Measurements from ENCODE around the gene PLD5. TPM values are rescaled to one million over a fixed set of nuclear protein-coding genes. Genes with fewer than 3 reads are reported as not detected.

Gene PLD5
- polyA plus RNA-seq, 1 experiment, result not detected

- H3K4me3 ChIP-seq (ENCODE audit: low read depth, low read length), result no peak overlapping the region
- DNase-seq (ENCODE audit: low read depth, low spot score), result no peak
- no peaks in the 10 kb centered on the region for H3K27me3 ChIP-seq (ENCODE audit: control insufficient read depth, insufficient read depth, low read length)
- ChIA-PET CTCF (no interaction called here), POLR2A (no interaction called here)
- peaks cover 20% of the 10 kb centered on the region for H3K9me3 ChIP-seq (ENCODE audit: control insufficient read depth, insufficient read depth, low read length)
- no peak overlapping the region for H3K27ac ChIP-seq (ENCODE audit: low read depth, low read length)
- no peak for TF ChIP-seq CTCF (IDR thresholded peaks at IDR 0.05; ENCODE audit: low read depth, low read length)
Observed at GRCh38 chr1:242447689-242448088, 76.8 kb downstream of the PLD5 start.

GRCh38 chr1:242440757-242441156, 83.7 kb downstream of the PLD5 start:
- ChIA-PET POLR2A (no interaction called here), CTCF (no interaction called here)
- no peak overlapping the region for H3K4me3 ChIP-seq (ENCODE audit: low read depth, low read length)
- H3K27ac ChIP-seq (ENCODE audit: low read depth, low read length), result no peak overlapping the region
- H3K27me3 ChIP-seq (ENCODE audit: control insufficient read depth, insufficient read depth, low read length), result no peaks in the 10 kb centered on the region
- no peak for TF ChIP-seq CTCF (IDR thresholded peaks at IDR 0.05; ENCODE audit: low read depth, low read length)
- DNase-seq (ENCODE audit: low read depth, low spot score), result no peak
- H3K9me3 ChIP-seq (ENCODE audit: control insufficient read depth, insufficient read depth, low read length), result peaks cover 8% of the 10 kb centered on the region; the same call in 1 of the 2 replicates

- Histone ChIP-seq H3K4me3 (ENCODE audit: low read depth, low read length) (no peak overlapping the region), H3K9me3 (ENCODE audit: control insufficient read depth, insufficient read depth, low read length) (peaks cover 20% of the 10 kb centered on the region; the same call in 1 of the 2 replicates), H3K27me3 (ENCODE audit: control insufficient read depth, insufficient read depth, low read length) (no peaks in the 10 kb centered on the region), H3K27ac (ENCODE audit: low read depth, low read length) (no peak overlapping the region)
- CTCF ChIA-PET, result no interaction called here
- TF ChIP-seq CTCF (IDR thresholded peaks at IDR 0.05; ENCODE audit: low read depth, low read length), result no peak
- POLR2A ChIA-PET, result no interaction called here
- DNase-seq (ENCODE audit: low read depth, low spot score), result no peak
Observed at GRCh38 chr1:242435200-242435599, 89.3 kb downstream of the PLD5 start.

GRCh38 chr1:242432491-242433095, 91.9 kb downstream of the PLD5 start:
- no peak overlapping the region for H3K27ac ChIP-seq (ENCODE audit: low read depth, low read length)
- H3K4me3 ChIP-seq (ENCODE audit: low read depth, low read length), result no peak overlapping the region
- ChIA-PET CTCF (no interaction called here), POLR2A (no interaction called here)
- TF ChIP-seq CTCF (IDR thresholded peaks at IDR 0.05; ENCODE audit: low read depth, low read length), result no peak
- H3K9me3 ChIP-seq (ENCODE audit: control insufficient read depth, insufficient read depth, low read length), result peaks cover 19% of the 10 kb centered on the region; the same call in 1 of the 2 replicates
- no peak for DNase-seq (ENCODE audit: low read depth, low spot score)
- no peaks in the 10 kb centered on the region for H3K27me3 ChIP-seq (ENCODE audit: control insufficient read depth, insufficient read depth, low read length)

- ChIA-PET CTCF (no interaction called here), POLR2A (no interaction called here)
- Histone ChIP-seq H3K4me3 (ENCODE audit: low read depth, low read length) (no peak overlapping the region), H3K9me3 (ENCODE audit: control insufficient read depth, insufficient read depth, low read length) (peaks cover 19% of the 10 kb centered on the region; the same call in 1 of the 2 replicates), H3K27ac (ENCODE audit: low read depth, low read length) (no peak overlapping the region), H3K27me3 (ENCODE audit: control insufficient read depth, insufficient read depth, low read length) (no peaks in the 10 kb centered on the region)
- TF ChIP-seq CTCF (IDR thresholded peaks at IDR 0.05; ENCODE audit: low read depth, low read length), result no peak
- no peak for DNase-seq (ENCODE audit: low read depth, low spot score)
Observed at GRCh38 chr1:242431786-242432185, 92.7 kb downstream of the PLD5 start.

All from AG04450 (cell line).